Loucy (cell line): Measurements from ENCODE around the gene RND3.
A peak's percentile ranks its signal among the peaks of the same experiment; 100 is the strongest.

Source experiments
- H2AFZ ChIP-seq: fragments of 200-600 bp; sonication (generic); 2 replicates; pipeline ENCODE4 v1.6.0; 2016; ENCODE audit warnings: antibody characterized with exemption, mild to moderate bottlenecking, low read length, moderate library complexity
- H3F3A ChIP-seq: fragments of 200-600 bp; 2 replicates; pipeline ENCODE4 v1.6.0; 2016; ENCODE audit warnings: antibody characterized with exemption, low read depth, mild to moderate bottlenecking
- H3K27me3 ChIP-seq: fragments of 200-600 bp; sonication (generic); 2 replicates; pipeline ENCODE4 v1.6.1; 2014; ENCODE audit warnings: low read length, mild to moderate bottlenecking; ENCODE audit not compliant: insufficient read depth, poor library complexity, severe bottlenecking
- H3K36me3 ChIP-seq: fragments of 200-600 bp; sonication (generic); 2 replicates; pipeline ENCODE4 v1.6.1; 2016; ENCODE audit warnings: low read length; ENCODE audit not compliant: insufficient read depth
- H3K4me1 ChIP-seq: fragments of 200-600 bp; sonication (generic); 2 replicates; pipeline ENCODE4 v1.5.1; 2014; ENCODE audit warnings: low read length, mild to moderate bottlenecking; ENCODE audit not compliant: insufficient read depth, poor library complexity, severe bottlenecking
- H3K4me2 ChIP-seq: fragments of 200-600 bp; sonication (generic); 2 replicates; pipeline ENCODE4 v1.6.0; 2014; ENCODE audit warnings: antibody characterized with exemption, low read length, low read depth, mild to moderate bottlenecking; ENCODE audit not compliant: poor library complexity, severe bottlenecking
- H3K4me3 ChIP-seq: fragments of 200-600 bp; sonication (generic); 2 replicates; pipeline ENCODE4 v1.5.1; 2014; ENCODE audit warnings: low read length, mild to moderate bottlenecking, mixed read lengths; ENCODE audit not compliant: poor library complexity, severe bottlenecking
- H3K79me2 ChIP-seq: fragments of 200-600 bp; sonication (generic); 2 replicates; pipeline ENCODE4 v1.6.1; 2014; ENCODE audit warnings: low read length; ENCODE audit not compliant: insufficient read depth
- H3K9ac ChIP-seq: fragments of 200-600 bp; sonication (generic); 2 replicates; pipeline ENCODE4 v1.6.0; 2014; ENCODE audit warnings: mild to moderate bottlenecking, low read depth, low read length, moderate library complexity; ENCODE audit not compliant: poor library complexity, severe bottlenecking
- H3K9me2 ChIP-seq: fragments of 200-600 bp; sonication (generic); replicated peaks from 2 replicates; pipeline ENCODE4 v1.6.1; 2016; ENCODE audit warnings: low read depth, low read length, mixed read lengths
- H3K9me3 ChIP-seq: fragments of 200-600 bp; sonication (generic); 2 replicates; pipeline ENCODE4 v1.6.1; 2014; ENCODE audit warnings: mild to moderate bottlenecking, antibody characterized with exemption, low read length, low read depth; ENCODE audit not compliant: insufficient read depth
- H4K20me1 ChIP-seq: fragments of 200-600 bp; sonication (generic); 2 replicates; pipeline ENCODE4 v1.6.0; 2014; ENCODE audit warnings: antibody characterized with exemption, low read length, mild to moderate bottlenecking; ENCODE audit not compliant: insufficient read depth, poor library complexity, severe bottlenecking
- EZH2phosphoT487 ChIP-seq: fragments of 200-600 bp; IDR thresholded peaks from 2 replicates; pipeline ENCODE4 v1.6.1; 2018; ENCODE audit warnings: antibody characterized with exemption, mild to moderate bottlenecking, moderate library complexity, borderline replicate concordance
- TF ChIP-seq, protein P1 (sequence below): fragments of 200-600 bp; sonication (generic); conservative IDR thresholded peaks from 2 replicates; pipeline ENCODE4 v1.5.1; 2014; ENCODE audit warnings: mild to moderate bottlenecking, antibody characterized with exemption, low read length

Gene RND3

DNA sequence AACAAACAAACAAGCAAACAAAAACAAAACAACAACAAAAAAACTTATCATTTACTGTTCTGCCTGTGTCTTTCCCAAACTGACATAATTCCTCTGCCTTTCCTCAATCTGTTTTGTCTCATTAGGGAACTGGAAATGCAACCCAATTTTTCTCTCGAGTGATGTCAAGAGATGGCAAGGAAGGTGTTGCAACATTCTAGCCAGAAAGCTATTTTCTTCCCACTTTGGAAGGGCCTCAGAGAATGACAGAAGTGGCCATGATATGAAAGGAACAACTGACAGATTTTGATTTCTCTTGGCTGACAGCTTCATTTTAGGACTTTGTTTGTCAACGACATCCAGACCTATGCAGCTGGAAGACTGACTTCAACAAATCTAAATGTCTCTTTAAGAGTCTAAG lies 24.7 kb downstream of the RND3 start:
- H3F3A ChIP-seq = 0 out of 2 replicates have a peak, but pooled peaks cover 2% of the 10 kb centered on the region

GRCh38 chr2:150459281-150459680 lies 28.2 kb downstream of the RND3 start:
- Histone ChIP-seq H3K9me3 (no peaks in the 10 kb centered on the region), H3K36me3 (no peaks in the 10 kb centered on the region), H3K27me3 (no peaks in the 10 kb centered on the region), H3K79me2 (no peaks in the 10 kb centered on the region), H3K4me2 (peak overlapping the region; percentile 43), H3K9ac (peak overlapping the region; percentile 61), H3K9me2 (no peaks in the 10 kb centered on the region), H2AFZ (no peak overlapping the region), H4K20me1 (no peaks in the 10 kb centered on the region), H3F3A (0 out of 2 replicates have a peak, but pooled peaks cover 2% of the 10 kb centered on the region), H3K4me1 (peaks cover 14% of the 10 kb centered on the region), H3K4me3 (peak overlapping the region; percentile 22)
- TF ChIP-seq, protein P1, sequence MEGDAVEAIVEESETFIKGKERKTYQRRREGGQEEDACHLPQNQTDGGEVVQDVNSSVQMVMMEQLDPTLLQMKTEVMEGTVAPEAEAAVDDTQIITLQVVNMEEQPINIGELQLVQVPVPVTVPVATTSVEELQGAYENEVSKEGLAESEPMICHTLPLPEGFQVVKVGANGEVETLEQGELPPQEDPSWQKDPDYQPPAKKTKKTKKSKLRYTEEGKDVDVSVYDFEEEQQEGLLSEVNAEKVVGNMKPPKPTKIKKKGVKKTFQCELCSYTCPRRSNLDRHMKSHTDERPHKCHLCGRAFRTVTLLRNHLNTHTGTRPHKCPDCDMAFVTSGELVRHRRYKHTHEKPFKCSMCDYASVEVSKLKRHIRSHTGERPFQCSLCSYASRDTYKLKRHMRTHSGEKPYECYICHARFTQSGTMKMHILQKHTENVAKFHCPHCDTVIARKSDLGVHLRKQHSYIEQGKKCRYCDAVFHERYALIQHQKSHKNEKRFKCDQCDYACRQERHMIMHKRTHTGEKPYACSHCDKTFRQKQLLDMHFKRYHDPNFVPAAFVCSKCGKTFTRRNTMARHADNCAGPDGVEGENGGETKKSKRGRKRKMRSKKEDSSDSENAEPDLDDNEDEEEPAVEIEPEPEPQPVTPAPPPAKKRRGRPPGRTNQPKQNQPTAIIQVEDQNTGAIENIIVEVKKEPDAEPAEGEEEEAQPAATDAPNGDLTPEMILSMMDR = no peak
- TF ChIP-seq EZH2phosphoT487 = no peak

More for the DNA sequence above, 24.7 kb downstream of the RND3 start:
- Histone ChIP-seq H2AFZ (no peak overlapping the region), H3K4me2 (no peak overlapping the region), H3K9me3 (no peaks in the 10 kb centered on the region), H3K27me3 (no peaks in the 10 kb centered on the region), H3K79me2 (no peaks in the 10 kb centered on the region), H3K9me2 (no peaks in the 10 kb centered on the region), H3K4me1 (peaks cover 14% of the 10 kb centered on the region), H3K36me3 (no peaks in the 10 kb centered on the region), H3K4me3 (no peak overlapping the region), H3K9ac (no peak overlapping the region), H4K20me1 (no peaks in the 10 kb centered on the region)
- TF ChIP-seq EZH2phosphoT487 = no peak
- TF ChIP-seq, protein P1 = no peak

DNA sequence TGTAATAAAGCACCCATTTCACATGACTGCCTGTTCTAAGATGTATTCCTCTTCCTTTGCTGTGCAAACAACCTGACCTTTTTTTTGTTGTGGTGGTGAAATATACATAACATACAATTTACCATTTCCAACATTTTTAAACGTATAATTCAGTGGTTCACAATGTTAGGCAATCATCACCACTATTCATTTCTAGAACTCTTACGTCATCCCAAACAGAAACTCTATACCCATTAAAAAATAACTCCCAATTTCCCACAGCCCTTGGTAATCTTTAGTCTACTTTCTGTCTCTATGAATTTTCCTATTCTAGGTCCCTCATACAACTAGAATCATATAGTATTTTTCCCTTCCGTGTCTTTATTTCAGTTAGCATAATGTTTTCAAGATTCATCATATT lies 36.7 kb downstream of the RND3 start:
- H4K20me1 ChIP-seq = no peaks in the 10 kb centered on the region
- H3K4me2 ChIP-seq = no peak overlapping the region
- no peak overlapping the region for H3K4me3 ChIP-seq
- H3K9me2 ChIP-seq = no peaks in the 10 kb centered on the region
- H3K9me3 ChIP-seq = no peaks in the 10 kb centered on the region
- H3K36me3 ChIP-seq = no peaks in the 10 kb centered on the region
- H3K4me1 ChIP-seq = peaks cover 16% of the 10 kb centered on the region
- H3K79me2 ChIP-seq = no peaks in the 10 kb centered on the region
- no peak overlapping the region for H3K9ac ChIP-seq
- no peak for TF ChIP-seq EZH2phosphoT487
- TF ChIP-seq, protein P1 = no peak
- no peaks in the 10 kb centered on the region for H3K27me3 ChIP-seq
- H3F3A ChIP-seq = no peaks in the 10 kb centered on the region
- no peak overlapping the region for H2AFZ ChIP-seq
